ENCODE results near the gene DAP.
A peak's percentile ranks its signal among the peaks of the same experiment; 100 is the strongest.

DAP gene

GRCh38 chr5:10653751-10654400, 107.2 kb downstream of the DAP start:
- DNase-seq (ENCODE audit: low read depth), result no peak
- H3K4me3 ChIP-seq (ENCODE audit: low read length), result no peak overlapping the region
- TF ChIP-seq CTCF (IDR thresholded peaks at IDR 0.05; ENCODE audit: insufficient read depth, low read depth, low read length, missing control alignments), result no peak

GRCh38 chr5:10653043-10653442, 108.0 kb downstream of the DAP start:
- DNase-seq (ENCODE audit: low read depth), result no peak
- no peak for TF ChIP-seq CTCF (IDR thresholded peaks at IDR 0.05; ENCODE audit: insufficient read depth, low read depth, low read length, missing control alignments)
- H3K4me3 ChIP-seq (ENCODE audit: low read length), result no peak overlapping the region

GRCh38 chr5:10652606-10653005, 108.4 kb downstream of the DAP start:
- no peak for DNase-seq (ENCODE audit: low read depth)
- TF ChIP-seq CTCF (IDR thresholded peaks at IDR 0.05; ENCODE audit: insufficient read depth, low read depth, low read length, missing control alignments), result no peak
- H3K4me3 ChIP-seq (ENCODE audit: low read length), result no peak overlapping the region

GRCh38 chr5:10652151-10652550, 108.9 kb downstream of the DAP start:
- DNase-seq (ENCODE audit: low read depth), result no peak
- TF ChIP-seq CTCF (IDR thresholded peaks at IDR 0.05; ENCODE audit: insufficient read depth, low read depth, low read length, missing control alignments), result no peak
- H3K4me3 ChIP-seq (ENCODE audit: low read length), result no peak overlapping the region

GRCh38 chr5:10649666-10650380, 111.2 kb downstream of the DAP start:
- peak; percentile 30 for DNase-seq (ENCODE audit: low read depth)
- TF ChIP-seq CTCF (IDR thresholded peaks at IDR 0.05; ENCODE audit: insufficient read depth, low read depth, low read length, missing control alignments), result no peak
- no peak overlapping the region for H3K4me3 ChIP-seq (ENCODE audit: low read length)

- no peak for TF ChIP-seq CTCF (IDR thresholded peaks at IDR 0.05; ENCODE audit: insufficient read depth, low read depth, low read length, missing control alignments)
- H3K4me3 ChIP-seq (ENCODE audit: low read length), result no peak overlapping the region
- no peak for DNase-seq (ENCODE audit: low read depth)
Measured at GRCh38 chr5:10648806-10649665, 112.0 kb downstream of the DAP start.
